DND-41 (cell line): ENCODE data around the gene PUDP.

ENCODE experiments used
- EZH2 ChIP-seq: IDR thresholded peaks from 3 replicates; pipeline ENCODE4 v1.6.1; 2012; ENCODE audit warnings: borderline replicate concordance, low read depth, mild to moderate bottlenecking, moderate library complexity, low read length, inconsistent platforms; ENCODE audit not compliant: severe bottlenecking
- TF ChIP-seq, protein P1 (sequence below): IDR thresholded peaks from 2 replicates; pipeline ENCODE4 v1.5.1; 2012; ENCODE audit warnings: borderline replicate concordance, low read length, moderate library complexity, mild to moderate bottlenecking; ENCODE audit not compliant: poor library complexity, severe bottlenecking; ENCODE audit errors: extremely low read depth

DNA sequence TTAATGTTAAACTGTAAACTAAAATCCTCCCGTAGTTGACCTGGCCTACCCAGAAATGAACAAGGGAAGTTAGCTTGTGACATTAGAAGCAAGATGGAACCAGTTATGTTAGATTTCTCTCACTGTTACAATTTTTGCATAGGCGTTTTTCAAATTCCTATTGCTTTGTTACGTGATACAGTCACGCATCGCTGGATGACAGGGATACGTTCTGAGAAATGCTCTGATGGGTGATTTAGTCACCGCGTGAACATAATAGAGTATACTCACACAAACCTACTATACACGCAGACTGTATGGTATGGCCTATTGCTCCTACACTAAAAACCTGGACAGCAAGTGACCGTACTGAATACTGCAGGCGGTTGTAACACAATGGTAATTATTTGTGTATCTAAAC lies 46.7 kb upstream of the PUDP start:
- TF ChIP-seq, protein P1, sequence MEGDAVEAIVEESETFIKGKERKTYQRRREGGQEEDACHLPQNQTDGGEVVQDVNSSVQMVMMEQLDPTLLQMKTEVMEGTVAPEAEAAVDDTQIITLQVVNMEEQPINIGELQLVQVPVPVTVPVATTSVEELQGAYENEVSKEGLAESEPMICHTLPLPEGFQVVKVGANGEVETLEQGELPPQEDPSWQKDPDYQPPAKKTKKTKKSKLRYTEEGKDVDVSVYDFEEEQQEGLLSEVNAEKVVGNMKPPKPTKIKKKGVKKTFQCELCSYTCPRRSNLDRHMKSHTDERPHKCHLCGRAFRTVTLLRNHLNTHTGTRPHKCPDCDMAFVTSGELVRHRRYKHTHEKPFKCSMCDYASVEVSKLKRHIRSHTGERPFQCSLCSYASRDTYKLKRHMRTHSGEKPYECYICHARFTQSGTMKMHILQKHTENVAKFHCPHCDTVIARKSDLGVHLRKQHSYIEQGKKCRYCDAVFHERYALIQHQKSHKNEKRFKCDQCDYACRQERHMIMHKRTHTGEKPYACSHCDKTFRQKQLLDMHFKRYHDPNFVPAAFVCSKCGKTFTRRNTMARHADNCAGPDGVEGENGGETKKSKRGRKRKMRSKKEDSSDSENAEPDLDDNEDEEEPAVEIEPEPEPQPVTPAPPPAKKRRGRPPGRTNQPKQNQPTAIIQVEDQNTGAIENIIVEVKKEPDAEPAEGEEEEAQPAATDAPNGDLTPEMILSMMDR, result no peak
- no peak for TF ChIP-seq EZH2
